GM12875 (cell line): Measurements from ENCODE around the gene DLG3.

Experiments used
- H3K4me3 ChIP-seq: one replicate; pipeline ENCODE4 v1.5.1; 2011; ENCODE audit warnings: low read depth, low read length, control low read depth
- CTCF ChIP-seq: IDR thresholded peaks from 2 replicates; pipeline ENCODE4 v1.5.1; 2011; ENCODE audit warnings: low read depth, mild to moderate bottlenecking, control low read depth, inconsistent platforms, low read length, moderate library complexity, borderline replicate concordance; ENCODE audit not compliant: insufficient read depth

DLG3 gene

GRCh38 chrX:70461026-70461425 is 16.4 kb downstream of the DLG3 start:
- TF ChIP-seq CTCF: no peak
- H3K4me3 ChIP-seq: no peak overlapping the region

- H3K4me3 ChIP-seq: no peak overlapping the region
- no peak for TF ChIP-seq CTCF
These were observed 19.4 kb downstream of the DLG3 start for GRCh38 chrX:70464051-70464450.

- no peak for TF ChIP-seq CTCF
- no peak overlapping the region for H3K4me3 ChIP-seq
These were observed 22.3 kb downstream of the DLG3 start for GRCh38 chrX:70466968-70467367.

- no peak for TF ChIP-seq CTCF
These were observed 24.1 kb downstream of the DLG3 start for GRCh38 chrX:70468709-70469108.

GRCh38 chrX:70470850-70471289 is 26.2 kb downstream of the DLG3 start:
- H3K4me3 ChIP-seq: no peak overlapping the region

More at GRCh38 chrX:70468709-70469108, 24.1 kb downstream of the DLG3 start:
- no peak overlapping the region for H3K4me3 ChIP-seq

GRCh38 chrX:70476166-70476933 is 31.7 kb downstream of the DLG3 start:
- TF ChIP-seq CTCF: no peak
- no peak overlapping the region for H3K4me3 ChIP-seq

More at GRCh38 chrX:70470850-70471289, 26.2 kb downstream of the DLG3 start:
- no peak for TF ChIP-seq CTCF
